Measurements from ENCODE around the gene BUD31.

- TF ChIP-seq CTCF (conservative IDR thresholded peaks at IDR 0.05; ENCODE audit: low read depth, low read length): no peak
- TF ChIP-seq POLR2A (IDR thresholded peaks at IDR 0.05; ENCODE audit: low read depth, low read length): no peak
- no peak for TF ChIP-seq RFX5 (IDR thresholded peaks at IDR 0.05; ENCODE audit: low read depth, low read length)
- no peak for TF ChIP-seq CHD1 (IDR thresholded peaks at IDR 0.05; ENCODE audit: low read depth, low read length)
Measured at GRCh38 chr7:99433158-99433557, 24.4 kb downstream of the BUD31 start.

Data from IMR-90 (cell line).